K562 (cell line): ENCODE data around the gene MEAF6. TPM values are rescaled to one million over a fixed set of nuclear protein-coding genes. Genes with fewer than 3 reads are reported as not detected.
A peak's percentile ranks its signal among the peaks of the same experiment; 100 is the strongest.

Experiments
- ELF1 ChIP-seq: fragments of 200-800 bp; sonication (Bioruptor generic); IDR thresholded peaks from 2 replicates; pipeline ENCODE4 v1.6.1; 2016; ENCODE audit warnings: missing genetic modification characterization, missing compliant biosample characterization
- ELF4 ChIP-seq: fragments of 450-650 bp; formaldehyde crosslinking; IDR thresholded peaks from 2 replicates; pipeline ENCODE4 v1.4.0; 2022; ENCODE audit warnings: missing genetic modification characterization
- GATAD2B ChIP-seq: fragments of 450-650 bp; IDR thresholded peaks from 2 replicates; pipeline ENCODE4 v1.6.1; 2017; ENCODE audit warnings: mild to moderate bottlenecking, borderline replicate concordance
- MED1 ChIP-seq: sonication (generic); formaldehyde crosslinking; IDR thresholded peaks from 2 replicates; pipeline ENCODE4 v1.8.1; 2023; ENCODE audit warnings: missing genetic modification reagents, borderline replicate concordance
- PHF20 ChIP-seq: fragments of 450-650 bp; IDR thresholded peaks from 2 replicates; pipeline ENCODE4 v1.6.1; 2018; ENCODE audit not compliant: partially characterized antibody
- PTBP1 ChIP-seq: fragments of 200-400 bp; formaldehyde crosslinking; IDR thresholded peaks from 2 replicates; pipeline ENCODE4 v1.6.1; 2017; ENCODE audit warnings: low read depth, low read length
- SAP30 ChIP-seq: fragments of 200-600 bp; sonication (generic); IDR thresholded peaks from 2 replicates; pipeline ENCODE4 v1.6.1; 2012; ENCODE audit warnings: borderline replicate concordance, low read depth, mild to moderate bottlenecking, moderate library complexity, low read length, control low read depth, inconsistent platforms; ENCODE audit not compliant: insufficient read depth, poor library complexity, severe bottlenecking
- SMARCA4 ChIP-seq: fragments of 450-650 bp; IDR thresholded peaks from 2 replicates; pipeline ENCODE4 v1.6.1; 2016
- SMARCA5 ChIP-seq: fragments of 450-650 bp; IDR thresholded peaks from 2 replicates; pipeline ENCODE4 v1.6.1; 2016
- SMC3 ChIP-seq: conservative IDR thresholded peaks from 2 replicates; pipeline ENCODE4 v1.6.1; 2011; ENCODE audit warnings: low read depth, low read length, improper control_type of control experiment; ENCODE audit not compliant: insufficient read depth
- SRSF7 ChIP-seq: fragments of 200-400 bp; formaldehyde crosslinking; optimal IDR thresholded peaks from 2 replicates; pipeline ENCODE3; 2017; ENCODE audit warnings: mild to moderate bottlenecking, low read depth, low read length
- YY1 ChIP-seq, 3 experiments: IDR thresholded peaks; 2 replicates each; pipeline ENCODE4 v1.6.1; 2011; ENCODE audit warnings: low read length in 2 of 3, mild to moderate bottlenecking in 2 of 3, moderate library complexity in 2 of 3, borderline replicate concordance in 1 of 3, control low read depth in 1 of 3, low read depth in 1 of 3; ENCODE audit not compliant: insufficient read depth in 3 of 3, insufficient replicate concordance in 2 of 3, control insufficient read depth in 1 of 3, insufficient read length in 1 of 3; ENCODE audit errors: extremely low read depth in 1 of 3
- ZBTB7A ChIP-seq: IDR thresholded peaks from 2 replicates; pipeline ENCODE4 v1.6.1; 2011; ENCODE audit warnings: low read depth, mild to moderate bottlenecking, low read length, moderate library complexity, borderline replicate concordance; ENCODE audit not compliant: control insufficient read depth
- ZFP30 ChIP-seq: fragments of 250-450 bp; sonication (Bioruptor Pico); IDR thresholded peaks from 2 replicates; pipeline ENCODE4 v1.8.0; 2022; ENCODE audit warnings: moderate library complexity, mild to moderate bottlenecking, inconsistent platforms, borderline replicate concordance
- ZNF3 ChIP-seq: fragments of 250-450 bp; sonication (Bioruptor Pico); IDR thresholded peaks from 2 replicates; pipeline ENCODE4 v1.5.0; 2021; ENCODE audit warnings: mild to moderate bottlenecking, moderate library complexity
- ZNF384 ChIP-seq: IDR thresholded peaks from 2 replicates; pipeline ENCODE4 v1.6.1; 2012; ENCODE audit warnings: low read depth, low read length, improper control_type of control experiment
- ZNF644 ChIP-seq: fragments of 200-800 bp; sonication (Bioruptor generic); IDR thresholded peaks from 2 replicates; pipeline ENCODE4 v1.6.1; 2016; ENCODE audit warnings: low read depth, missing genetic modification characterization, missing compliant biosample characterization
- ZNF76 ChIP-seq: fragments of 250-450 bp; sonication (Bioruptor Pico); IDR thresholded peaks from 2 replicates; pipeline ENCODE4 v1.4.0; 2020; ENCODE audit warnings: mild to moderate bottlenecking, moderate library complexity, borderline replicate concordance
- ZSCAN29 ChIP-seq: fragments of 450-650 bp; IDR thresholded peaks from 2 replicates; pipeline ENCODE4 v1.6.1; 2017
- ZSCAN32 ChIP-seq: fragments of 450-650 bp; formaldehyde crosslinking; IDR thresholded peaks from 2 replicates; pipeline ENCODE4 v1.4.0; 2020; ENCODE audit warnings: mild to moderate bottlenecking, moderate library complexity
- polyA plus RNA-seq, 8 experiments: library from polyadenylated mRNA; depleted of rRNA in 4 of 8; stranded (reverse) in 5 of 8; unstranded in 3 of 8; fragments of >200 nt; fragmentation: Nextera tagmentation in 2 of 8; fragmentation: Illumina TruSeq in 1 of 8; extraction: Ambion mirVana in 2 of 8; extraction: Trizol in 1 of 8; gene quantifications; 2 replicates each; pipeline versions ENCODE4 v1.2.1 to v1.2.3, GENCODE V29; 2011 to 2014; ENCODE audit warnings: inconsistent platforms in 1 of 8, missing spikeins in 1 of 8
- total RNA-seq, 7 experiments: library from RNA; depleted of rRNA in 6 of 7; stranded (reverse); fragments of >200 nt in 6 of 7; fragmentation: Illumina TruSeq in 2 of 7; extraction: Trizol in 2 of 7; gene quantifications; 2 replicates each; pipeline versions ENCODE4 v1.2.1 to v1.2.3, GENCODE V29; 2011 to 2021; ENCODE audit warnings: low replicate concordance in 1 of 7
- TF ChIP-seq, protein P1 (sequence below): fragments of 450-650 bp; IDR thresholded peaks from 2 replicates; pipeline ENCODE4 v1.6.1; 2016; ENCODE audit warnings: missing biosample characterization, missing genetic modification characterization
- TF ChIP-seq, protein P2 (sequence below): fragments of 450-650 bp; formaldehyde crosslinking; IDR thresholded peaks from 2 replicates; pipeline ENCODE4 v1.4.0; 2020; ENCODE audit warnings: mild to moderate bottlenecking, moderate library complexity
- TF ChIP-seq, protein P3 (sequence below): fragments of 250-450 bp; sonication (Bioruptor Pico); IDR thresholded peaks from 2 replicates; pipeline ENCODE4 v1.8.0; 2022; ENCODE audit warnings: inconsistent platforms, mild to moderate bottlenecking, moderate library complexity, borderline replicate concordance

Gene MEAF6
- total and polyA plus RNA-seq, 9 of the 15 experiments (the other 6 are each of a cell fraction or from before 2014, with no cell fraction given), result 55.0 to 151 (median 92.3) TPM

DNA sequence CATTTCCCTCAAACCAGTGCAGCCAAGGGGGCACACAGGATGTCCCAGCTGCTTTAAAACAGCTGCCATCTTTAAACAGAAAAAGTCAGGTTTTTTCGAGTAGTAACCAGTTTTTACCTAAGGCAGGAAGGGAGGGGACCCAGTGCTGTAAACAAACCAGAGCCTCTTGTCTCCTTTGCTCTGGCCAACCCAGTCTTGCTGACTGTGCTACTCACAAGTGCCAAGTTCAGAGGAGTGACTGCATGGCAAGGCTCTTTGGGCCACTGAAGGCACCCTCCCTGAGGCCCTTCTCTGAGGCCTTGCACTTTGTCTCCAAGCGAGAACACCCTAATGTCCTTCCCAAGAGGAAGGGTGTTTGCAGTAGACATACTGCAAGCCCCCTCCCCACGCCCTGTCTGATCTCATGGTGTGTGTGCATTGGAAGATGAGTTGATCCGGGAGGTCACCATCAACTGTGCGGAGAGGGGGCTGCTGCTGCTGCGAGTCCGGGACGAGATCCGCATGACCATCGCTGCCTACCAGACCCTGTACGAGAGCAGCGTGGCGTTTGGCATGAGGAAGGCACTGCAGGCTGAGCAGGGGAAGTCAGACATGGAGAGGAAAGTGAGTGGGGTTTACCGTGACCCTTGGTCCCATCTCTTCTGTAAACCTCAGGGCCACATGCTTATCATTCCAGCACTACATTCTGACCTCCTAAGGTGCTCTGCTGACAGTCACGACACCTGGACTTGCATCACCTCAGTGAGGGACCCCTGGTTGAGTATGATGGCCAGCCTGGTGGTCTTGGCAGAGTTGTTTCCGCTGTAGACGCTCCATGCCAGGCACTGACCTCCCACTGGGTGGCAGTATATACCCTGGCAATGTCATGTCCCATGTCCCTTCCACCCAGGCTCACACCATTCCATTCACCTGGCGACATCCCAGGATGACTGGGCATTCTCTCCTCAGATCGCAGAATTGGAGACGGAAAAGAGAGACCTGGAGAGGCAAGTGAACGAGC, 46.9 kb upstream of the MEAF6 start (continued):
- TF ChIP-seq SAP30 (no peak), ELF4 (CRISPR knock-in tag) (no peak), GATAD2B (no peak), ELF1 (tag) (no peak), PHF20 (no peak), SMARCA5 (0 out of 2 replicates have a peak, but pooled peaks have one; percentile 37), ZNF3 (CRISPR knock-in tag) (no peak), ZFP30 (CRISPR knock-in tag) (no peak), MED1 (CRISPR knock-in tag) (no peak), ZNF644 (tag) (no peak), YY1 (IDR thresholded peaks at IDR 0.05; ENCODE audit: borderline replicate concordance in 1 of 3, control insufficient read depth in 1 of 3, extremely low read depth in 1 of 3, insufficient read depth in 3 of 3, insufficient read length in 1 of 3, insufficient replicate concordance in 2 of 3, low read depth in 1 of 3, low read length in 2 of 3) (peak in 1 of 3 experiments; percentile 8), SMC3 (peak; percentile 61), ZNF384 (no peak), ZSCAN29 (no peak), ZSCAN32 (CRISPR knock-in tag) (no peak), ZBTB7A (0 out of 2 replicates have a peak, but pooled peaks have one; percentile 26), PTBP1 (0 out of 2 replicates have a peak, but pooled peaks have one; percentile 53), SRSF7 (no peak), ZNF76 (CRISPR knock-in tag) (no peak), SMARCA4 (no peak)
- TF ChIP-seq, protein P1, sequence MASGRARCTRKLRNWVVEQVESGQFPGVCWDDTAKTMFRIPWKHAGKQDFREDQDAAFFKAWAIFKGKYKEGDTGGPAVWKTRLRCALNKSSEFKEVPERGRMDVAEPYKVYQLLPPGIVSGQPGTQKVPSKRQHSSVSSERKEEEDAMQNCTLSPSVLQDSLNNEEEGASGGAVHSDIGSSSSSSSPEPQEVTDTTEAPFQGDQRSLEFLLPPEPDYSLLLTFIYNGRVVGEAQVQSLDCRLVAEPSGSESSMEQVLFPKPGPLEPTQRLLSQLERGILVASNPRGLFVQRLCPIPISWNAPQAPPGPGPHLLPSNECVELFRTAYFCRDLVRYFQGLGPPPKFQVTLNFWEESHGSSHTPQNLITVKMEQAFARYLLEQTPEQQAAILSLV (tag), result no peak
- TF ChIP-seq, protein P2, sequence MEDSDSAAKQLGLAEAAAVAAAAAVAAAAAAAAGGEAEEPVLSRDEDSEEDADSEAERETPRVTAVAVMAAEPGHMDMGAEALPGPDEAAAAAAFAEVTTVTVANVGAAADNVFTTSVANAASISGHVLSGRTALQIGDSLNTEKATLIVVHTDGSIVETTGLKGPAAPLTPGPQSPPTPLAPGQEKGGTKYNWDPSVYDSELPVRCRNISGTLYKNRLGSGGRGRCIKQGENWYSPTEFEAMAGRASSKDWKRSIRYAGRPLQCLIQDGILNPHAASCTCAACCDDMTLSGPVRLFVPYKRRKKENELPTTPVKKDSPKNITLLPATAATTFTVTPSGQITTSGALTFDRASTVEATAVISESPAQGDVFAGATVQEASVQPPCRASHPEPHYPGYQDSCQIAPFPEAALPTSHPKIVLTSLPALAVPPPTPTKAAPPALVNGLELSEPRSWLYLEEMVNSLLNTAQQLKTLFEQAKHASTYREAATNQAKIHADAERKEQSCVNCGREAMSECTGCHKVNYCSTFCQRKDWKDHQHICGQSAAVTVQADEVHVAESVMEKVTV (CRISPR knock-in tag), result no peak
- TF ChIP-seq, protein P3, sequence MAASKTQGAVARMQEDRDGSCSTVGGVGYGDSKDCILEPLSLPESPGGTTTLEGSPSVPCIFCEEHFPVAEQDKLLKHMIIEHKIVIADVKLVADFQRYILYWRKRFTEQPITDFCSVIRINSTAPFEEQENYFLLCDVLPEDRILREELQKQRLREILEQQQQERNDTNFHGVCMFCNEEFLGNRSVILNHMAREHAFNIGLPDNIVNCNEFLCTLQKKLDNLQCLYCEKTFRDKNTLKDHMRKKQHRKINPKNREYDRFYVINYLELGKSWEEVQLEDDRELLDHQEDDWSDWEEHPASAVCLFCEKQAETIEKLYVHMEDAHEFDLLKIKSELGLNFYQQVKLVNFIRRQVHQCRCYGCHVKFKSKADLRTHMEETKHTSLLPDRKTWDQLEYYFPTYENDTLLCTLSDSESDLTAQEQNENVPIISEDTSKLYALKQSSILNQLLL (CRISPR knock-in tag), result no peak
